SU-DHL-6 (cell line): ENCODE measurements around the gene CDHR4.

Experiments used
- CTCF ChIP-seq: fragments of 200-600 bp; sonication (generic); IDR thresholded peaks from one replicate; pipeline ENCODE4 v1.5.1; 2017; ENCODE audit warnings: antibody characterized with exemption, mild to moderate bottlenecking, low read length, moderate library complexity; ENCODE audit not compliant: insufficient read depth, poor library complexity, severe bottlenecking
- EZH2phosphoT487 ChIP-seq: fragments of 200-600 bp; sonication (generic), shearing (Covaris generic); conservative IDR thresholded peaks from 2 replicates; pipeline ENCODE4 v1.6.1; 2018; ENCODE audit warnings: mild to moderate bottlenecking, antibody characterized with exemption, low read length, moderate library complexity, mixed read lengths

- TF ChIP-seq CTCF (peak; percentile 92), EZH2phosphoT487 (no peak)
Observed at GRCh38 chr3:49802719-49803464, 3.2 kb upstream of the CDHR4 start, which contains the start of gene INKA1.
